CD4-positive, CD25-positive, alpha-beta regulatory T cell (primary cell): ENCODE measurements around the gene NDUFAF4. TPM values are rescaled to one million over a fixed set of nuclear protein-coding genes. Genes with fewer than 3 reads are reported as not detected.

Experiments used
- ATAC-seq, 2 donors: fragments of 150-1000 bp; cut with Tn5 transposase; one replicate each; pipeline ENCODE4 v1.10.0; 2021; ENCODE audit warnings: low read depth in 2 of 2, moderate number of reproducible peaks in 2 of 2, moderate library complexity in 1 of 2
- DNase-seq, 3 donors: peaks; one replicate each; pipeline versions ENCODE4 v3.0.0 to v3.0.0-alpha.2; 2012 to 2022; ENCODE audit warnings: mixed read lengths in 1 of 3
- H3K27ac ChIP-seq: one replicate; pipeline ENCODE4 v1.7.0; 2013; ENCODE audit warnings: mild to moderate bottlenecking, low read length; ENCODE audit not compliant: insufficient read depth, poor library complexity, severe bottlenecking
- H3K27me3 ChIP-seq: one replicate; pipeline ENCODE4 v1.7.0; 2013; ENCODE audit warnings: low read length; ENCODE audit not compliant: control insufficient read depth, insufficient read depth
- H3K36me3 ChIP-seq: one replicate; pipeline ENCODE4 v1.7.0; 2013; ENCODE audit warnings: mild to moderate bottlenecking, low read length, moderate library complexity; ENCODE audit not compliant: control insufficient read depth, insufficient read depth
- H3K4me1 ChIP-seq: 2 replicates; pipeline ENCODE4 v1.7.0; 2013; ENCODE audit warnings: mild to moderate bottlenecking, low read length; ENCODE audit not compliant: insufficient read depth, control insufficient read depth, poor library complexity, severe bottlenecking
- H3K4me3 ChIP-seq: one replicate; pipeline ENCODE4 v1.7.0; 2013; ENCODE audit warnings: low read depth, mild to moderate bottlenecking, low read length, moderate library complexity
- H3K9me3 ChIP-seq, 2 experiments: 1 replicate in 1 of 2; 2 replicates in 1 of 2; pipeline ENCODE4 v1.7.0; 2013; ENCODE audit warnings: low read length in 2 of 2, mild to moderate bottlenecking in 1 of 2, moderate library complexity in 1 of 2; ENCODE audit not compliant: control insufficient read depth in 2 of 2
- H3K27ac Mint-ChIP-seq, 3 donors: one replicate each; pipeline ENCODE4 v1.8.0; 2020 to 2022; ENCODE audit warnings: mild to moderate bottlenecking in 3 of 3, mixed read lengths in 3 of 3, moderate library complexity in 2 of 3
- H3K27me3 Mint-ChIP-seq: one replicate; pipeline ENCODE4 v1.8.0; 2022; ENCODE audit warnings: mild to moderate bottlenecking, mixed read lengths
- H3K36me3 Mint-ChIP-seq: one replicate; pipeline ENCODE4 v1.8.0; 2020; ENCODE audit warnings: mixed read lengths
- H3K4me1 Mint-ChIP-seq, 4 donors: one replicate each; pipeline ENCODE4 v1.8.0; 2020 to 2022; ENCODE audit warnings: mixed read lengths in 4 of 4, mild to moderate bottlenecking in 1 of 4
- H3K4me3 Mint-ChIP-seq, 4 donors: one replicate each; pipeline ENCODE4 v1.8.0; 2020 to 2022; ENCODE audit warnings: mild to moderate bottlenecking in 4 of 4, mixed read lengths in 4 of 4, moderate library complexity in 3 of 4
- H3K9me3 Mint-ChIP-seq, 7 donors: one replicate each; pipeline ENCODE4 v1.8.0; 2020 to 2022; ENCODE audit warnings: mixed read lengths in 7 of 7, mild to moderate bottlenecking in 3 of 7, moderate library complexity in 2 of 7
- polyA plus RNA-seq, 4 donors: library from polyadenylated mRNA; unstranded; fragments of 300-500 nt; fragmentation: Illumina TruSeq; gene quantifications; one replicate each; pipeline ENCODE4 v1.2.3, GENCODE V29; 2021
- total RNA-seq: library from RNA; stranded (reverse); gene quantifications from one replicate; pipeline ENCODE4 v1.2.3, GENCODE V29; 2022

The NDUFAF4 gene
- total and polyA plus RNA-seq, 5 donors from 2014 or later = 25.6 to 88.7 (median 70.2) TPM

- H3K4me3 Mint-ChIP-seq = no peak overlapping the region
- H3K36me3 ChIP-seq = no peaks in the 10 kb centered on the region
- H3K4me1 ChIP-seq = no peaks in the 10 kb centered on the region
- DNase-seq (no peak), ATAC-seq (no peak)
- no peak overlapping the region for H3K4me3 ChIP-seq
- H3K27me3 Mint-ChIP-seq = peaks cover 35% of the 10 kb centered on the region
- no peaks in the 10 kb centered on the region for H3K36me3 Mint-ChIP-seq
- H3K27ac ChIP-seq = no peak overlapping the region
- H3K4me1 Mint-ChIP-seq = no peaks in the 10 kb centered on the region
- peaks cover 0 to 2% (median 0%) of the 10 kb centered on the region in 7 donors for H3K9me3 Mint-ChIP-seq
- no peak overlapping the region for H3K27ac Mint-ChIP-seq
- H3K27me3 ChIP-seq = peaks cover 14% of the 10 kb centered on the region
- H3K9me3 ChIP-seq = no peaks in the 10 kb centered on the region
These were observed 15.9 kb upstream of the NDUFAF4 start for GRCh38 chr6:96913621-96914020.

GRCh38 chr6:96911751-96912150, 14.1 kb upstream of the NDUFAF4 start:
- Histone ChIP-seq H3K4me1 (no peaks in the 10 kb centered on the region), H3K27me3 (peaks cover 11% of the 10 kb centered on the region), H3K4me3 (no peak overlapping the region), H3K9me3 (no peaks in the 10 kb centered on the region), H3K36me3 (no peaks in the 10 kb centered on the region), H3K27ac (no peak overlapping the region)
- H3K27me3 Mint-ChIP-seq = peaks cover 25% of the 10 kb centered on the region
- peak overlapping the region in 1 of 3 donors; percentile 19 for H3K27ac Mint-ChIP-seq
- DNase-seq = no peak
- no peak overlapping the region for H3K4me3 Mint-ChIP-seq
- ATAC-seq = no peak
- no peaks in the 10 kb centered on the region for H3K36me3 Mint-ChIP-seq
- H3K9me3 Mint-ChIP-seq = peaks cover 0 to 2% (median 0%) of the 10 kb centered on the region in 7 donors
- peaks cover 0 to 4% (median under 1%) of the 10 kb centered on the region in 4 donors for H3K4me1 Mint-ChIP-seq

GRCh38 chr6:96911171-96911570, 13.5 kb upstream of the NDUFAF4 start:
- Histone ChIP-seq H3K4me3 (no peak overlapping the region), H3K27ac (no peak overlapping the region), H3K4me1 (no peaks in the 10 kb centered on the region), H3K9me3 (no peaks in the 10 kb centered on the region), H3K36me3 (no peaks in the 10 kb centered on the region), H3K27me3 (peaks cover 11% of the 10 kb centered on the region)
- Mint-ChIP-seq H3K4me1 (peaks cover 0 to 4% (median under 1%) of the 10 kb centered on the region in 4 donors), H3K27ac (peak overlapping the region in 1 of 3 donors; percentile 19), H3K36me3 (no peaks in the 10 kb centered on the region), H3K27me3 (peaks cover 19% of the 10 kb centered on the region), H3K4me3 (no peak overlapping the region), H3K9me3 (peaks cover 0 to 2% (median 0%) of the 10 kb centered on the region in 7 donors)
- no peak for DNase-seq
- ATAC-seq = no peak

GRCh38 chr6:96909811-96910210, 12.1 kb upstream of the NDUFAF4 start:
- Histone ChIP-seq H3K9me3 (no peaks in the 10 kb centered on the region), H3K4me1 (no peaks in the 10 kb centered on the region), H3K36me3 (no peaks in the 10 kb centered on the region), H3K4me3 (no peak overlapping the region), H3K27ac (no peak overlapping the region), H3K27me3 (peaks cover 11% of the 10 kb centered on the region)
- Mint-ChIP-seq H3K4me1 (peaks cover 0 to 4% (median under 1%) of the 10 kb centered on the region in 4 donors), H3K36me3 (no peaks in the 10 kb centered on the region), H3K27me3 (peaks cover 7% of the 10 kb centered on the region), H3K27ac (no peak overlapping the region), H3K9me3 (peaks cover 0 to 2% (median 0%) of the 10 kb centered on the region in 7 donors), H3K4me3 (no peak overlapping the region)
- no peak for ATAC-seq
- no peak for DNase-seq

GRCh38 chr6:96907498-96907897, 9.8 kb upstream of the NDUFAF4 start:
- Histone ChIP-seq H3K4me3 (no peak overlapping the region), H3K27ac (no peak overlapping the region), H3K4me1 (no peaks in the 10 kb centered on the region), H3K36me3 (no peaks in the 10 kb centered on the region), H3K9me3 (no peaks in the 10 kb centered on the region), H3K27me3 (peaks cover 11% of the 10 kb centered on the region)
- Mint-ChIP-seq H3K9me3 (peaks cover 0 to 2% (median 0%) of the 10 kb centered on the region in 7 donors), H3K27ac (no peak overlapping the region), H3K4me3 (no peak overlapping the region), H3K4me1 (peaks cover 0 to 4% (median under 1%) of the 10 kb centered on the region in 4 donors), H3K36me3 (no peaks in the 10 kb centered on the region), H3K27me3 (peaks cover 11% of the 10 kb centered on the region)
- peak in 1 of 3 donors; percentile 67 for DNase-seq
- peak in 1 of 2 donors; percentile 60 for ATAC-seq

GRCh38 chr6:96900873-96901272, 3.2 kb upstream of the NDUFAF4 start:
- Histone ChIP-seq H3K4me3 (no peak overlapping the region), H3K36me3 (peaks cover 1% of the 10 kb centered on the region), H3K27me3 (peaks cover 7% of the 10 kb centered on the region), H3K27ac (no peak overlapping the region), H3K4me1 (peaks cover 24% of the 10 kb centered on the region), H3K9me3 (no peaks in the 10 kb centered on the region)
- H3K36me3 Mint-ChIP-seq = peaks cover 2% of the 10 kb centered on the region
- no peak overlapping the region for H3K4me3 Mint-ChIP-seq
- H3K27me3 Mint-ChIP-seq = peaks cover 27% of the 10 kb centered on the region
- no peak for ATAC-seq
- no peak for DNase-seq
- H3K9me3 Mint-ChIP-seq = no peaks in the 10 kb centered on the region
- no peak overlapping the region for H3K27ac Mint-ChIP-seq
- H3K4me1 Mint-ChIP-seq = peaks cover 15 to 31% (median 23%) of the 10 kb centered on the region in 4 donors

- peaks cover 3% of the 10 kb centered on the region for H3K36me3 Mint-ChIP-seq
- no peaks in the 10 kb centered on the region for H3K9me3 Mint-ChIP-seq
- H3K4me1 ChIP-seq = peaks cover 24% of the 10 kb centered on the region
- no peak overlapping the region for H3K27ac ChIP-seq
- ATAC-seq = no peak
- no peak overlapping the region for H3K4me3 ChIP-seq
- peaks cover 7% of the 10 kb centered on the region for H3K27me3 ChIP-seq
- H3K4me3 Mint-ChIP-seq = peak overlapping the region in 3 of 4 donors; percentile 50 to 93 (median 59)
- no peak overlapping the region for H3K27ac Mint-ChIP-seq
- H3K9me3 ChIP-seq = no peaks in the 10 kb centered on the region
- peaks cover 24 to 42% (median 31%) of the 10 kb centered on the region in 4 donors for H3K4me1 Mint-ChIP-seq
- DNase-seq = no peak
- H3K36me3 ChIP-seq = peaks cover 12% of the 10 kb centered on the region
- H3K27me3 Mint-ChIP-seq = peaks cover 27% of the 10 kb centered on the region
These were observed 1.8 kb upstream of the NDUFAF4 start for GRCh38 chr6:96899451-96899998.

- Mint-ChIP-seq H3K4me3 (peak overlapping the region in 3 of 4 donors; percentile 93 to 100 (median 97)), H3K9me3 (no peaks in the 10 kb centered on the region), H3K27ac (peak overlapping the region in 1 of 3 donors; percentile 91), H3K27me3 (peaks cover 27% of the 10 kb centered on the region), H3K4me1 (peaks cover 24 to 42% (median 34%) of the 10 kb centered on the region in 4 donors), H3K36me3 (peaks cover 3% of the 10 kb centered on the region)
- peaks cover 24% of the 10 kb centered on the region for H3K4me1 ChIP-seq
- no peaks in the 10 kb centered on the region for H3K9me3 ChIP-seq
- H3K4me3 ChIP-seq = peak overlapping the region; percentile 96
- peak overlapping the region; percentile 93 for H3K27ac ChIP-seq
- peaks cover 7% of the 10 kb centered on the region for H3K27me3 ChIP-seq
- H3K36me3 ChIP-seq = peaks cover 17% of the 10 kb centered on the region
- no peak for ATAC-seq
- DNase-seq = no peak
These were observed 1.3 kb upstream of the NDUFAF4 start for GRCh38 chr6:96899019-96899418.
